Stimulated activated CD8-positive, alpha-beta memory T cell treated with anti-CD3 and anti-CD28 coated beads, Interleukin-15, amount 100 ng/mL, for 24 hours (primary cell): ENCODE data around the gene RCL1.

Experiments used
- DNase-seq: peaks from one replicate; pipeline ENCODE4 v3.0.0-alpha.2; 2020; ENCODE audit warnings: low read depth

RCL1 gene

GRCh38 chr9:4812858-4813257 is 20.1 kb downstream of the RCL1 start:
- no peak for DNase-seq

GRCh38 chr9:4814913-4815312 is 22.2 kb downstream of the RCL1 start:
- DNase-seq: no peak

GRCh38 chr9:4815381-4815956 is 22.7 kb downstream of the RCL1 start:
- DNase-seq: no peak

GRCh38 chr9:4820168-4820567 is 27.4 kb downstream of the RCL1 start:
- DNase-seq: no peak

GRCh38 chr9:4821133-4821532 is 28.4 kb downstream of the RCL1 start:
- DNase-seq: no peak

- DNase-seq: no peak
Measured at GRCh38 chr9:4822057-4822456, 29.3 kb downstream of the RCL1 start.

- no peak for DNase-seq
Measured at GRCh38 chr9:4826417-4827166, 33.8 kb downstream of the RCL1 start.

GRCh38 chr9:4827224-4827623 is 34.5 kb downstream of the RCL1 start:
- no peak for DNase-seq

GRCh38 chr9:4828761-4829160 is 36.0 kb downstream of the RCL1 start:
- no peak for DNase-seq

GRCh38 chr9:4829969-4830368 is 37.2 kb downstream of the RCL1 start:
- no peak for DNase-seq

- no peak for DNase-seq
Measured at GRCh38 chr9:4830699-4831098, 38.0 kb downstream of the RCL1 start.

- DNase-seq: no peak
Measured at GRCh38 chr9:4831119-4831518, 38.4 kb downstream of the RCL1 start.

GRCh38 chr9:4831944-4832343 is 39.2 kb downstream of the RCL1 start:
- DNase-seq: no peak

GRCh38 chr9:4832786-4833579 is 40.2 kb downstream of the RCL1 start:
- DNase-seq: no peak

GRCh38 chr9:4833781-4834560 is 41.2 kb downstream of the RCL1 start:
- no peak for DNase-seq

- DNase-seq: no peak
Measured at GRCh38 chr9:4836676-4837075, 43.9 kb downstream of the RCL1 start.

GRCh38 chr9:4837261-4838188 is 44.8 kb downstream of the RCL1 start:
- no peak for DNase-seq

- DNase-seq: no peak
Measured at GRCh38 chr9:4838189-4838546, 45.4 kb downstream of the RCL1 start.

- no peak for DNase-seq
Measured at GRCh38 chr9:4839470-4839912, 46.7 kb downstream of the RCL1 start.

- no peak for DNase-seq
Measured at GRCh38 chr9:4840018-4840417, 47.3 kb downstream of the RCL1 start.

- no peak for DNase-seq
Measured at GRCh38 chr9:4842213-4842612, 49.5 kb downstream of the RCL1 start.
